Activated gamma-delta T cell treated with Interleukin-2 at 50 U/mL for 16 hours (primary cell): Measurements from ENCODE around the gene C17orf100.

Source experiments
- DNase-seq: peaks from one replicate; pipeline ENCODE4 v3.0.0-alpha.2; 2020

C17orf100 gene

GRCh38 chr17:6696906-6697305 lies 45.3 kb downstream of the C17orf100 start:
- DNase-seq = no peak

- DNase-seq = no peak
Measured at GRCh38 chr17:6698004-6698403, 46.4 kb downstream of the C17orf100 start.

GRCh38 chr17:6699997-6700947 lies 48.7 kb downstream of the C17orf100 start:
- no peak for DNase-seq

GRCh38 chr17:6700948-6701307 lies 49.4 kb downstream of the C17orf100 start:
- no peak for DNase-seq

- no peak for DNase-seq
Measured at GRCh38 chr17:6701719-6702118, 50.2 kb downstream of the C17orf100 start.

GRCh38 chr17:6702567-6703215 lies 51.1 kb downstream of the C17orf100 start:
- no peak for DNase-seq
